H9 (cell line): Measurements from ENCODE around the gene NOS3. TPM values are rescaled to one million over a fixed set of nuclear protein-coding genes. Genes with fewer than 3 reads are reported as not detected.
A peak's percentile ranks its signal among the peaks of the same experiment; 100 is the strongest.

Experiments used
- DNase-seq: peaks from one replicate; pipeline ENCODE4 v3.0.0-alpha.2; 2017
- H2AFZ ChIP-seq: one replicate; pipeline ENCODE4 v1.6.1; 2013; ENCODE audit warnings: mild to moderate bottlenecking, low read length, control low read depth, moderate library complexity
- H2AK5ac ChIP-seq: 2 replicates; pipeline ENCODE4 v1.6.1; 2013; ENCODE audit warnings: low read length, control low read depth, mixed read lengths; ENCODE audit not compliant: insufficient read length
- H2BK120ac ChIP-seq: one replicate; pipeline ENCODE4 v1.6.1; 2013; ENCODE audit warnings: low read depth, mild to moderate bottlenecking, low read length, control low read depth, inconsistent platforms; ENCODE audit not compliant: poor library complexity, severe bottlenecking
- H2BK12ac ChIP-seq: 2 replicates; pipeline ENCODE4 v1.6.1; 2013; ENCODE audit warnings: low read length, control low read depth, mixed read lengths, low read depth; ENCODE audit not compliant: insufficient read length
- H2BK15ac ChIP-seq: 2 replicates; pipeline ENCODE4 v1.6.1; 2013; ENCODE audit warnings: low read depth, low read length, control low read depth
- H2BK20ac ChIP-seq: one replicate; pipeline ENCODE4 v1.6.1; 2013; ENCODE audit warnings: low read depth, mild to moderate bottlenecking, low read length, control low read depth, inconsistent platforms; ENCODE audit not compliant: poor library complexity, severe bottlenecking
- H2BK5ac ChIP-seq: 2 replicates; pipeline ENCODE4 v1.6.1; 2013; ENCODE audit warnings: low read length, control low read depth, mixed read lengths; ENCODE audit not compliant: insufficient read length
- H3K14ac ChIP-seq: 2 replicates; pipeline ENCODE4 v1.6.1; 2013; ENCODE audit warnings: low read length, control low read depth; ENCODE audit not compliant: insufficient read depth
- H3K18ac ChIP-seq: 2 replicates; pipeline ENCODE4 v1.6.1; 2013; ENCODE audit warnings: low read depth, mild to moderate bottlenecking, mixed read lengths, low read length, control low read depth; ENCODE audit not compliant: insufficient read length
- H3K23ac ChIP-seq: 2 replicates; pipeline ENCODE4 v1.6.1; 2013; ENCODE audit warnings: low read length, control low read depth, mixed read lengths, low read depth; ENCODE audit not compliant: insufficient read length
- H3K23me2 ChIP-seq: 2 replicates; pipeline ENCODE4 v1.6.1; 2013; ENCODE audit warnings: low read depth, mild to moderate bottlenecking, mixed read lengths, low read length, control low read depth; ENCODE audit not compliant: insufficient read length, poor library complexity, severe bottlenecking
- H3K27ac ChIP-seq: 2 replicates; pipeline ENCODE4 v1.5.1; 2013; ENCODE audit warnings: low read length, control low read depth, mixed read lengths, low read depth; ENCODE audit not compliant: insufficient read length
- H3K27me3 ChIP-seq: 2 replicates; pipeline ENCODE4 v1.6.1; 2013; ENCODE audit warnings: low read length, control low read depth, inconsistent platforms; ENCODE audit not compliant: insufficient read depth
- H3K4ac ChIP-seq: 2 replicates; pipeline ENCODE4 v1.6.1; 2013; ENCODE audit warnings: low read depth, mild to moderate bottlenecking, control low read depth, inconsistent platforms, low read length, moderate library complexity
- H3K4me1 ChIP-seq: 2 replicates; pipeline ENCODE4 v1.6.1; 2013; ENCODE audit warnings: low read length, control low read depth, inconsistent platforms; ENCODE audit not compliant: insufficient read depth
- H3K4me2 ChIP-seq: 2 replicates; pipeline ENCODE4 v1.6.1; 2013; ENCODE audit warnings: low read length, control low read depth, mixed read lengths; ENCODE audit not compliant: insufficient read length, insufficient read depth
- H3K56ac ChIP-seq: 2 replicates; pipeline ENCODE4 v1.6.1; 2013; ENCODE audit warnings: low read depth, mild to moderate bottlenecking, mixed read lengths, low read length, control low read depth; ENCODE audit not compliant: insufficient read length
- H3K79me1 ChIP-seq: 2 replicates; pipeline ENCODE4 v1.6.1; 2013; ENCODE audit warnings: low read depth, mild to moderate bottlenecking, moderate library complexity, low read length, control low read depth, inconsistent platforms; ENCODE audit not compliant: insufficient read depth, poor library complexity, severe bottlenecking
- H3K79me2 ChIP-seq: 2 replicates; pipeline ENCODE4 v1.6.1; 2013; ENCODE audit warnings: low read length, control low read depth, inconsistent platforms; ENCODE audit not compliant: insufficient read depth
- H3K9ac ChIP-seq: 2 replicates; pipeline ENCODE4 v1.6.1; 2013; ENCODE audit warnings: low read length, control low read depth, mixed read lengths; ENCODE audit not compliant: insufficient read length; ENCODE audit errors: extremely low read depth
- H3K9me3 ChIP-seq: one replicate; pipeline ENCODE4 v1.6.1; 2013; ENCODE audit warnings: low read depth, low read length, inconsistent platforms; ENCODE audit not compliant: control insufficient read depth
- H3T11ph ChIP-seq: one replicate; pipeline ENCODE4 v1.6.1; 2013; ENCODE audit warnings: mild to moderate bottlenecking, low read length, control low read depth, inconsistent platforms
- H4K20me1 ChIP-seq: one replicate; pipeline ENCODE4 v1.6.1; 2013; ENCODE audit not compliant: control insufficient read depth, insufficient read length, insufficient read depth
- H4K5ac ChIP-seq: 2 replicates; pipeline ENCODE4 v1.6.1; 2013; ENCODE audit warnings: low read depth, mild to moderate bottlenecking, mixed read lengths, low read length, control low read depth; ENCODE audit not compliant: insufficient read length
- H4K8ac ChIP-seq: replicated peaks from 2 replicates; pipeline ENCODE4 v1.6.1; 2013; ENCODE audit warnings: low read length, control low read depth, mixed read lengths, low read depth; ENCODE audit not compliant: insufficient read length
- H4K91ac ChIP-seq: 2 replicates; pipeline ENCODE4 v1.6.1; 2013; ENCODE audit warnings: low read depth, mild to moderate bottlenecking, moderate library complexity, mixed read lengths, low read length, control low read depth; ENCODE audit not compliant: insufficient read length
- H3K27ac Mint-ChIP-seq, 3 experiments: 2 replicates in 2 of 3; 3 replicates in 1 of 3; pipeline ENCODE4 v1.8.0; 2020 to 2021; ENCODE audit warnings: mixed read lengths in 3 of 3, mild to moderate bottlenecking in 1 of 3, moderate library complexity in 1 of 3
- H3K27me3 Mint-ChIP-seq: 2 replicates; pipeline ENCODE4 v1.8.0; 2021; ENCODE audit warnings: low read depth, mild to moderate bottlenecking, moderate library complexity, mixed read lengths
- H3K36me3 Mint-ChIP-seq, 3 experiments: 2 replicates in 2 of 3; 3 replicates in 1 of 3; pipeline ENCODE4 v1.8.0; 2020 to 2021; ENCODE audit warnings: low read depth in 3 of 3, mixed read lengths in 3 of 3; ENCODE audit not compliant: insufficient read depth in 1 of 3
- H3K4me1 Mint-ChIP-seq, 2 experiments: 2 replicates each; pipeline ENCODE4 v1.8.0; 2020; ENCODE audit warnings: mixed read lengths in 2 of 2
- H3K4me3 Mint-ChIP-seq, 2 experiments: 2 replicates in 1 of 2; 3 replicates in 1 of 2; pipeline ENCODE4 v1.8.0; 2020 to 2021; ENCODE audit warnings: mild to moderate bottlenecking in 2 of 2, mixed read lengths in 2 of 2, moderate library complexity in 1 of 2
- H3K9me3 Mint-ChIP-seq, 2 experiments: 2 replicates in 1 of 2; 3 replicates in 1 of 2; pipeline ENCODE4 v1.8.0; 2020; ENCODE audit warnings: mild to moderate bottlenecking in 2 of 2, mixed read lengths in 2 of 2, moderate library complexity in 1 of 2
- WGBS: extraction: QIAGEN DNeasy Blood & Tissue Kit; methylation state at CpG from one replicate; pipeline ENCODE4 v1.1.7; 2013; ENCODE audit warnings: missing lambda C conversion rate, low lambda C conversion rate, mixed read lengths; ENCODE audit not compliant: insufficient read length; ENCODE audit errors: extremely low coverage; 5-methylcytosine and 5-hydroxymethylcytosine counted together
- total RNA-seq: library from RNA; stranded (reverse); gene quantifications from 2 replicates; pipeline ENCODE4 v1.2.1, GENCODE V29; 2021
- TF ChIP-seq, protein P1 (sequence below): fragments of 200-600 bp; sonication (generic); conservative IDR thresholded peaks from 3 replicates; pipeline ENCODE4 v1.8.0; 2021; ENCODE audit warnings: antibody characterized with exemption, mild to moderate bottlenecking

The NOS3 gene
- total RNA-seq, 1 experiment from 2014 or later, result 4.5 TPM

DNA sequence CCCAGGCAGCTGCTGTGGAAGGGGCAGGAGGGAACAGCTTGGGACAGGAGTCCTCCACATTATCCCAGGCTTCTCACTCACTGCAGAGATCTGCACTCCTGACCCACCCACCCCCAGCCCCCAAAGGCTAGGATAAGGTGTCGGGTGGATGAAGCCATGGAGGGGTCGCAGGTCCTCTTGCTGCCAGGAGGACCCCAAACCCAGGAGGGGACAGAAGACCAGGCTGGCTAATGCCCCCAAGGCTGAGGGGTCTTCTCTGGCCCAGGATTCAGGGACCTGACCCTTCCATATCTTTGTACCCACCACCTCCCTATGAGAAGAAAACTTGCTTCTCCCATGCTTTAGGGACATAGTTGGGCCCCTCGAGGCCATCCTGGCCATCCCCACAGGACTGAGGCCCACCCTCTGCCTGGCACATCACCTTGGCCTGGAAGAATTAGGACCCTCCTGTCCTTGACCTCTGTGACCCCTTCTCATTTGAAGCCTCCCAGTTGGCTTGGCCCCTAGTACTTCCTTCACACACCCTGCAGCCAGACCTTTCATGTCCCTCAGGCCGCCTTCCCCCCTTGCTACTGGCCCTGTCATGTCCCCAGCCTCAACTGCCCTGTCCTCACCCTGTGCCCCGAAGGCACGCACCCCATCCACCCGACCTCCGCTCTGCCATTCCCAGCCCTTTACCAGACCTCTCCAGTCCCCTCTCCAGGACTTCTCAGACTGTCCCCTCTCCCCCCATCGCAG lies 34.3 kb upstream of the NOS3 start:
- H3K14ac ChIP-seq, result no peak overlapping the region
- no CpG with 5 or more reads among the region's 9 CpGs for WGBS
- H3K56ac ChIP-seq, result no peak overlapping the region
- H3K9ac ChIP-seq, result no peak overlapping the region
- peaks cover 0 to 8% (median 0%) of the 10 kb centered on the region in 3 experiments; a peak in 3 of 7 replicates for H3K36me3 Mint-ChIP-seq
- H2AK5ac ChIP-seq, result no peak overlapping the region
- H3K4me1 ChIP-seq, result no peaks in the 10 kb centered on the region
- no peaks in the 10 kb centered on the region for H4K20me1 ChIP-seq
- H3K27me3 ChIP-seq, result no peaks in the 10 kb centered on the region
- H3K4me3 Mint-ChIP-seq, result no peak overlapping the region
- H3K23me2 ChIP-seq, result no peaks in the 10 kb centered on the region
- H3K27me3 Mint-ChIP-seq, result peaks cover 4% of the 10 kb centered on the region
- no peaks in the 10 kb centered on the region for H3K9me3 Mint-ChIP-seq
- H4K5ac ChIP-seq, result no peak overlapping the region
- no peak overlapping the region for H4K91ac ChIP-seq
- no peak overlapping the region for H2BK120ac ChIP-seq
- no peaks in the 10 kb centered on the region for H3K9me3 ChIP-seq
- H3T11ph ChIP-seq, result no peak overlapping the region
- H3K27ac Mint-ChIP-seq, result peak overlapping the region in 2 of 3 experiments; percentile 44 to 53; a peak in 2 of 7 replicates
- no peak overlapping the region for H3K27ac ChIP-seq
- H2BK15ac ChIP-seq, result no peak overlapping the region
- H2BK5ac ChIP-seq, result no peak overlapping the region
- H3K4ac ChIP-seq, result no peak overlapping the region
- no peak overlapping the region for H3K18ac ChIP-seq
- H2BK20ac ChIP-seq, result no peak overlapping the region
- H3K79me1 ChIP-seq, result no peaks in the 10 kb centered on the region
- no peak overlapping the region for H2BK12ac ChIP-seq
- H2AFZ ChIP-seq, result no peak overlapping the region
- no peak overlapping the region for H4K8ac ChIP-seq
- no peaks in the 10 kb centered on the region for H3K79me2 ChIP-seq
- H3K23ac ChIP-seq, result no peak overlapping the region
- peaks cover 11 to 13% of the 10 kb centered on the region in 2 experiments for H3K4me1 Mint-ChIP-seq
- DNase-seq, result no peak
- TF ChIP-seq, protein P1, sequence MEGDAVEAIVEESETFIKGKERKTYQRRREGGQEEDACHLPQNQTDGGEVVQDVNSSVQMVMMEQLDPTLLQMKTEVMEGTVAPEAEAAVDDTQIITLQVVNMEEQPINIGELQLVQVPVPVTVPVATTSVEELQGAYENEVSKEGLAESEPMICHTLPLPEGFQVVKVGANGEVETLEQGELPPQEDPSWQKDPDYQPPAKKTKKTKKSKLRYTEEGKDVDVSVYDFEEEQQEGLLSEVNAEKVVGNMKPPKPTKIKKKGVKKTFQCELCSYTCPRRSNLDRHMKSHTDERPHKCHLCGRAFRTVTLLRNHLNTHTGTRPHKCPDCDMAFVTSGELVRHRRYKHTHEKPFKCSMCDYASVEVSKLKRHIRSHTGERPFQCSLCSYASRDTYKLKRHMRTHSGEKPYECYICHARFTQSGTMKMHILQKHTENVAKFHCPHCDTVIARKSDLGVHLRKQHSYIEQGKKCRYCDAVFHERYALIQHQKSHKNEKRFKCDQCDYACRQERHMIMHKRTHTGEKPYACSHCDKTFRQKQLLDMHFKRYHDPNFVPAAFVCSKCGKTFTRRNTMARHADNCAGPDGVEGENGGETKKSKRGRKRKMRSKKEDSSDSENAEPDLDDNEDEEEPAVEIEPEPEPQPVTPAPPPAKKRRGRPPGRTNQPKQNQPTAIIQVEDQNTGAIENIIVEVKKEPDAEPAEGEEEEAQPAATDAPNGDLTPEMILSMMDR, result no peak
- no peak overlapping the region for H3K4me2 ChIP-seq
